Measurements from ENCODE around the gene PKD2.

- TF ChIP-seq CTCF (IDR thresholded peaks at IDR 0.05 in 8 of 11, conservative IDR thresholded peaks at IDR 0.05 in 3 of 11) (no peak), POLR2AphosphoS5 (IDR thresholded peaks at IDR 0.05) (no peak)
Observed at GRCh38 chr4:88030565-88031310, 23.3 kb downstream of the PKD2 start.

Measured in spleen (tissue), 7 donors.